IMR-90 (cell line): ENCODE data around the gene TPSAB1. TPM values are rescaled to one million over a fixed set of nuclear protein-coding genes. Genes with fewer than 3 reads are reported as not detected.
"Not testable (repeated sequence)": the region's sequence is repeated elsewhere in the genome, so short reads cannot be mapped to it uniquely, and the experiment has no call there.

Source experiments
- ATAC-seq: fragments of 200-7000 bp; cut with Tn5 transposase; 2 replicates; pipeline ENCODE4 v1.9.1; 2020; ENCODE audit warnings: low read depth, mild to moderate bottlenecking, moderate library complexity
- BruUV-seq: library from RNA; stranded (reverse); fragments of 400-500 nt; replicated peaks from 2 replicates; lab custom pipeline; 2021; lab: Mats Ljungman, UMichigan
- CTCF ChIA-PET: fragments of 300-600 bp; formaldehyde crosslinking; extraction: SDS; loops from one replicate; lab custom pipeline; 2021; ENCODE audit warnings: antibody characterized with exemption; lab: Yijun Ruan, JAX
- POLR2A ChIA-PET: fragments of 300-600 bp; sonication (Branson Sonifier 250); formaldehyde crosslinking; loops from one replicate; lab custom pipeline; 2022; ENCODE audit warnings: antibody characterized with exemption; ENCODE audit not compliant: unreplicated experiment; lab: Charles Lee
- DNase-seq: peaks from one replicate; pipeline ENCODE4 v3.0.0; 2013
- H2AFZ ChIP-seq: replicated peaks from 2 replicates; pipeline ENCODE3; 2013; ENCODE audit warnings: low read length, mild to moderate bottlenecking; ENCODE audit not compliant: poor library complexity
- H2AK5ac ChIP-seq: 2 replicates; pipeline ENCODE4 v1.6.1; 2013; ENCODE audit warnings: low read depth, low read length, inconsistent platforms
- H2AK9ac ChIP-seq: replicated peaks from 2 replicates; pipeline ENCODE3; 2013; ENCODE audit warnings: mild to moderate bottlenecking, low read depth, low read length, moderate library complexity; ENCODE audit not compliant: poor library complexity
- H2BK120ac ChIP-seq: 2 replicates; pipeline ENCODE4 v1.6.1; 2013; ENCODE audit warnings: low read depth, low read length, inconsistent platforms
- H2BK15ac ChIP-seq: 3 replicates; pipeline ENCODE4 v1.6.1; 2013; ENCODE audit warnings: low read depth, low read length, inconsistent platforms
- H2BK20ac ChIP-seq: 2 replicates; pipeline ENCODE4 v1.6.1; 2013; ENCODE audit warnings: low read depth, mild to moderate bottlenecking, inconsistent platforms, low read length, moderate library complexity
- H2BK5ac ChIP-seq: 2 replicates; pipeline ENCODE4 v1.6.1; 2013; ENCODE audit warnings: mild to moderate bottlenecking, low read depth, low read length, inconsistent platforms; ENCODE audit not compliant: poor library complexity, severe bottlenecking
- H3K14ac ChIP-seq: replicated peaks from 2 replicates; pipeline ENCODE4 v1.6.1; 2013; ENCODE audit warnings: low read depth, low read length, inconsistent platforms
- H3K18ac ChIP-seq: 2 replicates; pipeline ENCODE4 v1.6.1; 2013; ENCODE audit warnings: low read depth, low read length, control low read depth
- H3K23ac ChIP-seq: 2 replicates; pipeline ENCODE4 v1.6.1; 2013; ENCODE audit warnings: low read depth, low read length, inconsistent platforms
- H3K27ac ChIP-seq: 2 replicates; pipeline ENCODE4 v1.5.1; 2013; ENCODE audit warnings: mild to moderate bottlenecking, control low read depth, low read length; ENCODE audit not compliant: insufficient read depth
- H3K27me3 ChIP-seq: 2 replicates; pipeline ENCODE4 v1.6.1; 2013; ENCODE audit warnings: low read length; ENCODE audit not compliant: control insufficient read depth, insufficient read depth
- H3K36me3 ChIP-seq: 2 replicates; pipeline ENCODE4 v1.6.1; 2013; ENCODE audit warnings: low read length, mixed read lengths; ENCODE audit not compliant: control insufficient read depth, insufficient read depth
- H3K4ac ChIP-seq: 2 replicates; pipeline ENCODE4 v1.6.1; 2013; ENCODE audit warnings: low read depth, low read length, inconsistent platforms
- H3K4me1 ChIP-seq: 2 replicates; pipeline ENCODE4 v1.6.1; 2013; ENCODE audit warnings: low read length, mixed read lengths; ENCODE audit not compliant: control insufficient read depth, insufficient read depth
- H3K4me2 ChIP-seq: 2 replicates; pipeline ENCODE4 v1.6.1; 2013; ENCODE audit warnings: low read depth, mild to moderate bottlenecking, control low read depth, low read length, moderate library complexity
- H3K4me3 ChIP-seq: 2 replicates; pipeline ENCODE4 v1.5.1; 2013; ENCODE audit warnings: low read depth, mild to moderate bottlenecking, control low read depth, low read length, moderate library complexity; ENCODE audit not compliant: insufficient read depth
- H3K56ac ChIP-seq: 2 replicates; pipeline ENCODE4 v1.6.1; 2013; ENCODE audit warnings: low read length, inconsistent platforms; ENCODE audit not compliant: insufficient read depth; ENCODE audit errors: extremely low read depth
- H3K79me1 ChIP-seq, 2 experiments: 2 replicates each; pipeline ENCODE4 v1.6.1; 2013; ENCODE audit warnings: low read length in 2 of 2, inconsistent platforms in 1 of 2, low read depth in 1 of 2
- H3K9ac ChIP-seq: 2 replicates; pipeline ENCODE4 v1.6.1; 2013; ENCODE audit warnings: low read depth, low read length, control low read depth
- H3K9me1 ChIP-seq: 2 replicates; pipeline ENCODE4 v1.6.1; 2013; ENCODE audit warnings: low read length, inconsistent platforms; ENCODE audit not compliant: insufficient read depth
- H3K9me3 ChIP-seq: 2 replicates; pipeline ENCODE4 v1.6.1; 2013; ENCODE audit warnings: low read length; ENCODE audit not compliant: control insufficient read depth, insufficient read depth
- H4K20me1 ChIP-seq: 2 replicates; pipeline ENCODE4 v1.6.1; 2013; ENCODE audit warnings: low read length, inconsistent platforms; ENCODE audit not compliant: insufficient read depth
- H4K5ac ChIP-seq: 2 replicates; pipeline ENCODE4 v1.6.1; 2013; ENCODE audit warnings: mild to moderate bottlenecking, low read depth, low read length, control low read depth
- H4K8ac ChIP-seq, 2 experiments: 2 replicates each; pipeline ENCODE4 v1.6.1; 2013; ENCODE audit warnings: low read depth in 2 of 2, low read length in 2 of 2, control low read depth in 1 of 2, inconsistent platforms in 1 of 2
- H4K91ac ChIP-seq: 2 replicates; pipeline ENCODE4 v1.6.1; 2013; ENCODE audit warnings: low read depth, low read length, inconsistent platforms; ENCODE audit not compliant: insufficient read depth
- WGBS, 2 experiments: methylation state at CpG; one replicate each; pipeline versions ENCODE4 v1.1.5 to v1.1.7; 2013; ENCODE audit warnings: missing lambda C conversion rate in 2 of 2; ENCODE audit not compliant: insufficient read length in 1 of 2; ENCODE audit errors: extremely low coverage in 2 of 2; 5-methylcytosine and 5-hydroxymethylcytosine counted together
- dilution Hi-C: fragments of 300-500 bp; cut with HindIII; formaldehyde crosslinking; loops from one replicate; pipeline ENCODE4 v1.14.3; 2018; ENCODE audit warnings: low sequenced_read_pairs; ENCODE audit not compliant: unreplicated experiment
- in situ Hi-C: fragments of 300-500 bp; cut with MboI; formaldehyde crosslinking; loops from 3 replicates; pipeline ENCODE4 v1.14.3; 2019; ENCODE audit warnings: low sequenced_read_pairs, inconsistent platforms, mixed read lengths
- intact Hi-C: fragments of 100-400 bp; cut with micrococcal nuclease; formaldehyde crosslinking; loops from 2 replicates; pipeline ENCODE4 v1.10.0; 2022
- polyA plus RNA-seq, 3 experiments: library from polyadenylated mRNA; depleted of rRNA; stranded (reverse); fragments of >200 nt; gene quantifications; 2 replicates each; pipeline ENCODE4 v1.2.3, GENCODE V29; 2012; ENCODE audit warnings: low replicate concordance in 1 of 3
- total RNA-seq: library from RNA; depleted of rRNA; stranded (reverse); fragments of >200 nt; gene quantifications from 2 replicates; pipeline ENCODE4 v1.2.3, GENCODE V29; 2012

Gene TPSAB1
- total and polyA plus RNA-seq, 2 of the 4 experiments (the other 2 are of a cell fraction) = not detected

DNA sequence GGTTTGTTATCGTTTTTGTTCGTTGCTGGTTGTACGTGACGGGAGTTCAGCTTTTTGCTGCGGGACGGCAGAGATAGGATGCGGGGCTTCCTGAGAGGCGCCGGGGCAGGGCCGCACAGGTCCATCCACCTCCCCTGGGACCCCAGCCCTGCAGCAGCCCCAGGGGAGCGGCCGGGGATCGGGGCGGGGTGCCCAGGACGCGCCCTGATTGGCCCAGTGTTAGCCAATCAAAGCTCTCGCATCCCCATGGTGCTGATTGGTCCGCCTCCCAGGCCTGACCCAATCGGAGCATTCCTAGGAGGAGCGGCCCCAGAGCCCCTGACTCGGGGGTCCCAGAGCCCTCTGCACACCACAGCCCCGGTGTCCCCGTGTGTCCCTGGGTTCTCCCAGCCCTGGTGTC, 1.6 kb upstream of the TPSAB1 start:
- H3K4me3 ChIP-seq, H3K23ac ChIP-seq, H3K79me1 ChIP-seq, H2AK5ac ChIP-seq, H4K20me1 ChIP-seq, H4K5ac ChIP-seq, POLR2A ChIA-PET, dilution Hi-C loops, H2AFZ ChIP-seq, H2AK9ac ChIP-seq, H3K14ac ChIP-seq, H3K9me3 ChIP-seq, H2BK120ac ChIP-seq, H3K27ac ChIP-seq, H2BK20ac ChIP-seq, H4K8ac ChIP-seq, H3K4ac ChIP-seq, ATAC-seq, H3K27me3 ChIP-seq, H3K18ac ChIP-seq, H3K4me1 ChIP-seq, H3K9ac ChIP-seq, H3K36me3 ChIP-seq, H3K56ac ChIP-seq, H3K9me1 ChIP-seq, H2BK15ac ChIP-seq, in situ Hi-C loops, H4K91ac ChIP-seq, H3K4me2 ChIP-seq, intact Hi-C loops, CTCF ChIA-PET, BruUV-seq, H2BK5ac ChIP-seq, DNase-seq: not testable (repeated sequence)
- 40% methylated on average over 1 of the region's 23 CpGs; no CpG with 5 or more reads in 1 of the 2 experiments for WGBS, 2 experiments

DNA sequence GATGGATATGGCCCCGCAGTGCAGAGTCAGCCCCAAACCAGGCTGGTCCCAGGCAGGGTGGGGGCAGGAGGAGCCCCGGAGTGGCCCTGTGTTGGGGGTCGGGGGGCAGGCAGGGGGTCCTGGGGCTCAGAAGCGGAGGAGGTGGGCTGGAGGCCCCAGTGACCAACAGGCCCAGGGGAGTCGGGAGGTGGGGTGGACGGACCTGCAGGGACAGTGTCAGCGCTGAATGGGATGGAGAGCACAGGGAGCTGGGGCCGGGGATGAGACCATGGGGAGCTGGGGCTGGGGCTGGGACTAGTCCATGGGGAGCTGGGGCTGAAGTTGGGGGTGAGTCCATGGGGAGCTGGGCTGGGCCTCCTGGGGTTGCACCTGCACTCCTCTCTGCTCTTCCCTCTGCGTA, 930 bp upstream of the TPSAB1 start:
- H4K5ac ChIP-seq, H3K56ac ChIP-seq, H3K27me3 ChIP-seq, H3K4me3 ChIP-seq, H3K9me1 ChIP-seq, H3K4me2 ChIP-seq, ATAC-seq, H3K23ac ChIP-seq, H3K14ac ChIP-seq, H2BK20ac ChIP-seq, H2AK5ac ChIP-seq, in situ Hi-C loops, H3K9ac ChIP-seq, intact Hi-C loops, H4K8ac ChIP-seq, CTCF ChIA-PET, H3K36me3 ChIP-seq, H3K18ac ChIP-seq, H3K4me1 ChIP-seq, H3K79me1 ChIP-seq, H2BK15ac ChIP-seq, BruUV-seq, H2AK9ac ChIP-seq, H2AFZ ChIP-seq, H4K91ac ChIP-seq, POLR2A ChIA-PET, H2BK5ac ChIP-seq, H4K20me1 ChIP-seq, DNase-seq, dilution Hi-C loops, H3K4ac ChIP-seq, H2BK120ac ChIP-seq, H3K9me3 ChIP-seq, H3K27ac ChIP-seq: not testable (repeated sequence)
- WGBS, 2 experiments = 70% methylated on average over 2 of the region's 9 CpGs; no CpG with 5 or more reads in 1 of the 2 experiments
